Pulmonary artery endothelial cell (primary cell): ENCODE results near the gene SNX17. TPM values are rescaled to one million over a fixed set of nuclear protein-coding genes. Genes with fewer than 3 reads are reported as not detected.
A peak's percentile ranks its signal among the peaks of the same experiment; 100 is the strongest.
"Not testable (repeated sequence)": the region's sequence is repeated elsewhere in the genome, so short reads cannot be mapped to it uniquely, and the experiment has no call there.

Experiments used
- DNase-seq: peaks from one replicate; pipeline ENCODE4 v3.0.0-alpha.2; 2011; ENCODE audit warnings: low read depth, low spot score
- total RNA-seq: library from RNA; depleted of rRNA; stranded (reverse); fragments of >200 nt; gene quantifications from 2 replicates; pipeline ENCODE4 v1.2.3, GENCODE V29; 2014

Gene SNX17
- total RNA-seq, 1 donor from 2014 or later, result 142 TPM

GRCh38 chr2:27398962-27399361 lies 28.5 kb downstream of the SNX17 start:
- no peak for DNase-seq

GRCh38 chr2:27400348-27401135 lies 30.1 kb downstream of the SNX17 start:
- DNase-seq, result no peak

GRCh38 chr2:27407798-27408491 lies 37.5 kb downstream of the SNX17 start:
- DNase-seq, result no peak

- DNase-seq, result no peak
Measured at GRCh38 chr2:27408601-27409320, 38.3 kb downstream of the SNX17 start.

GRCh38 chr2:27409321-27410073 lies 39.1 kb downstream of the SNX17 start, which contains the start of gene PPM1G:
Gene PPM1G (minus strand): TSS chr2:27409591. CDS start chr2:27409422, 169 bp downstream.
- DNase-seq, result peak; percentile 78

- no peak for DNase-seq
Measured at GRCh38 chr2:27412419-27413152, 42.2 kb downstream of the SNX17 start.

GRCh38 chr2:27416151-27416550 lies 45.7 kb downstream of the SNX17 start:
- no peak for DNase-seq

- DNase-seq, result no peak
Measured at GRCh38 chr2:27420996-27421395, 50.6 kb downstream of the SNX17 start.

- no peak for DNase-seq
Measured at GRCh38 chr2:27421660-27422250, 51.3 kb downstream of the SNX17 start.

- no peak for DNase-seq
Measured at GRCh38 chr2:27422958-27423357, 52.5 kb downstream of the SNX17 start.

GRCh38 chr2:27425039-27425438 lies 54.6 kb downstream of the SNX17 start:
- not testable (repeated sequence) for DNase-seq

Other genes with a start within 250 kb of the SNX17 start
- gene ABHD1, start 246.8 kb upstream of the SNX17 start, total RNA-seq, result not detected in 2 replicates
- 34.7 and 40.7 TPM in 2 replicates for gene PREB, start 236.0 kb upstream of the SNX17 start, total RNA-seq
- gene PRR30, start 231.2 kb upstream of the SNX17 start, total RNA-seq, result not detected in 2 replicates
- not detected in 2 replicates for gene TCF23, start 221.6 kb upstream of the SNX17 start, total RNA-seq
- gene ATRAID, start 158.6 kb upstream of the SNX17 start, total RNA-seq, result 97.0 and 127 TPM in 2 replicates
- gene SLC5A6, start 158.3 kb upstream of the SNX17 start, total RNA-seq, result 20.4 and 48.9 TPM in 2 replicates
- gene CAD, start 153.2 kb upstream of the SNX17 start, total RNA-seq, result 62.4 and 62.8 TPM in 2 replicates
- 0.11 TPM in 1 of 2 replicates, not detected in the other for gene SLC30A3, start 107.6 kb upstream of the SNX17 start, total RNA-seq
- gene DNAJC5G, start 95.2 kb upstream of the SNX17 start, total RNA-seq, result not detected in 2 replicates
- gene TRIM54, start 88.2 kb upstream of the SNX17 start, total RNA-seq, result not detected in 2 replicates
- 0.20 and 0.39 TPM in 2 replicates for gene UCN, start 62.2 kb upstream of the SNX17 start, total RNA-seq
- 38.8 and 43.0 TPM in 2 replicates for gene MPV17, start 47.5 kb upstream of the SNX17 start, total RNA-seq
- gene GTF3C2, start 13.9 kb upstream of the SNX17 start, total RNA-seq, result 24.5 and 26.9 TPM in 2 replicates
- gene EIF2B4, start 278 bp upstream of the SNX17 start, total RNA-seq, result 36.6 and 44.7 TPM in 2 replicates
- 8.9 and 9.5 TPM in 2 replicates for gene ZNF513, start 10.1 kb downstream of the SNX17 start, total RNA-seq
- 174 and 225 TPM in 2 replicates for gene PPM1G, start 39.0 kb downstream of the SNX17 start, total RNA-seq
- gene NRBP1, start 58.0 kb downstream of the SNX17 start, total RNA-seq, result 122 and 137 TPM in 2 replicates
- gene KRTCAP3, start 71.8 kb downstream of the SNX17 start, total RNA-seq, result not detected in 2 replicates
- gene IFT172, start 119.1 kb downstream of the SNX17 start, total RNA-seq, result 27.5 and 30.3 TPM in 2 replicates
- 35.0 and 47.0 TPM in 2 replicates for gene FNDC4, start 124.6 kb downstream of the SNX17 start, total RNA-seq
- 7.5 and 7.8 TPM in 2 replicates for gene GCKR, start 126.2 kb downstream of the SNX17 start, total RNA-seq
- gene ZNF512, start 212.4 kb downstream of the SNX17 start, total RNA-seq, result 26.6 and 36.9 TPM in 2 replicates